Neural progenitor cell (in vitro differentiated cells): Measurements from ENCODE around the gene TRA2B. TPM values are rescaled to one million over a fixed set of nuclear protein-coding genes. Genes with fewer than 3 reads are reported as not detected.
A peak's percentile ranks its signal among the peaks of the same experiment; 100 is the strongest.

Experiments used
- DNase-seq: peaks from one replicate; pipeline ENCODE4 v3.0.0-alpha.2; 2016; ENCODE audit warnings: low spot score
- H2AFZ ChIP-seq: fragments of 200-600 bp; sonication (generic); replicated peaks from 2 replicates; pipeline ENCODE4 v1.6.1; 2016; ENCODE audit warnings: antibody characterized with exemption
- H3F3A ChIP-seq: fragments of 200-600 bp; sonication (generic); 2 replicates; pipeline ENCODE4 v1.6.1; 2016; ENCODE audit warnings: antibody characterized with exemption, low read depth
- H3K27ac ChIP-seq: fragments of 200-600 bp; sonication (generic); 2 replicates; pipeline ENCODE4 v1.5.1; 2016; ENCODE audit warnings: mild to moderate bottlenecking
- H3K27me3 ChIP-seq: fragments of 200-600 bp; sonication (generic); 2 replicates; pipeline ENCODE4 v1.6.1; 2016; ENCODE audit warnings: mild to moderate bottlenecking, moderate library complexity
- H3K36me3 ChIP-seq: fragments of 200-600 bp; sonication (generic); 2 replicates; pipeline ENCODE4 v1.5.1; 2016
- H3K4me1 ChIP-seq: fragments of 200-600 bp; sonication (generic); 2 replicates; pipeline ENCODE4 v1.6.1; 2016; ENCODE audit warnings: mixed run types
- H3K4me2 ChIP-seq: fragments of 200-600 bp; sonication (generic); 2 replicates; pipeline ENCODE4 v1.6.1; 2016
- H3K4me3 ChIP-seq: fragments of 200-600 bp; sonication (generic); 2 replicates; pipeline ENCODE4 v1.5.1; 2016
- H3K79me2 ChIP-seq: fragments of 200-600 bp; sonication (generic); 2 replicates; pipeline ENCODE4 v1.6.1; 2016; ENCODE audit warnings: low read depth
- H3K9ac ChIP-seq: fragments of 200-600 bp; sonication (generic); 2 replicates; pipeline ENCODE4 v1.6.1; 2016
- H3K9me3 ChIP-seq: fragments of 200-600 bp; sonication (generic); 2 replicates; pipeline ENCODE4 v1.5.1; 2016; ENCODE audit warnings: low read depth
- H4K20me1 ChIP-seq: fragments of 200-600 bp; sonication (generic); 2 replicates; pipeline ENCODE4 v1.6.1; 2016; ENCODE audit warnings: low read depth
- H3K27ac Mint-ChIP-seq: 3 replicates; pipeline ENCODE4 v1.8.0; 2021; ENCODE audit warnings: mixed read lengths
- H3K27me3 Mint-ChIP-seq: 2 replicates; pipeline ENCODE4 v1.8.0; 2022; ENCODE audit warnings: low read depth, mild to moderate bottlenecking, inconsistent platforms, moderate library complexity, mixed read lengths; ENCODE audit not compliant: insufficient read depth
- H3K36me3 Mint-ChIP-seq: 3 replicates; pipeline ENCODE4 v1.8.0; 2021; ENCODE audit warnings: mixed read lengths
- H3K4me1 Mint-ChIP-seq: 3 replicates; pipeline ENCODE4 v1.8.0; 2021; ENCODE audit warnings: mixed read lengths
- H3K4me3 Mint-ChIP-seq: 3 replicates; pipeline ENCODE4 v1.8.0; 2021; ENCODE audit warnings: mild to moderate bottlenecking, moderate library complexity, mixed read lengths
- H3K9me3 Mint-ChIP-seq: 3 replicates; pipeline ENCODE4 v1.8.0; 2020; ENCODE audit warnings: mixed read lengths
- CTCF ChIP-seq: fragments of 200-600 bp; sonication (generic); IDR thresholded peaks from 2 replicates; pipeline ENCODE4 v1.5.1; 2017; ENCODE audit warnings: antibody characterized with exemption, mild to moderate bottlenecking
- EZH2 ChIP-seq: fragments of 200-600 bp; sonication (generic); IDR thresholded peaks from 2 replicates; pipeline ENCODE4 v1.6.1; 2017; ENCODE audit warnings: antibody characterized with exemption, mild to moderate bottlenecking, moderate library complexity
- EZH2phosphoT487 ChIP-seq: fragments of 200-600 bp; sonication (generic); IDR thresholded peaks from 2 replicates; pipeline ENCODE4 v1.6.1; 2017; ENCODE audit warnings: antibody characterized with exemption
- total RNA-seq: library from RNA; depleted of rRNA; stranded (reverse); fragments of >200 nt; gene quantifications from 2 replicates; pipeline ENCODE4 v1.2.3, GENCODE V29; 2015; ENCODE audit warnings: low replicate concordance

TRA2B gene
- total RNA-seq, 1 donor from 2014 or later, result 431 TPM

DNA sequence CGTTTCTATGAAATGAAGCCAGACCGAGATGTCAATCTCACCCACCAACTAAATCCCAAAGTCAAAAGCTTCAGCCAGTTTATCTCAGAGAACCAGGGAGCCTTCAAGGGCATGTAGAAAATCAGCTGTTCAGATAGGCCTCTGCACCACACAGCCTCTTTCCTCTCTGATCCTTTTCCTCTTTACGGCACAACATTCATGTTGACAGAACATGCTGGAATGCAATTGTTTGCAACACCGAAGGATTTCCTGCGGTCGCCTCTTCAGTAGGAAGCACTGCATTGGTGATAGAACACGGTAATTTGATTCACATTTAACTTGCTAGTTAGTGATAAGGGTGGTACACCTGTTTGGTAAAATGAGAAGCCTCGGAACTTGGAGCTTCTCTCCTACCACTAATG lies 41.9 kb upstream of the TRA2B start:
- Histone ChIP-seq H3F3A (no peaks in the 10 kb centered on the region), H3K4me1 (peaks cover 5% of the 10 kb centered on the region), H4K20me1 (no peaks in the 10 kb centered on the region), H3K9me3 (no peaks in the 10 kb centered on the region), H3K36me3 (no peaks in the 10 kb centered on the region), H3K9ac (no peak overlapping the region), H3K27me3 (peaks cover 22% of the 10 kb centered on the region), H3K4me2 (no peak overlapping the region), H3K79me2 (no peaks in the 10 kb centered on the region), H3K4me3 (no peak overlapping the region), H3K27ac (no peak overlapping the region), H2AFZ (no peak overlapping the region)
- DNase-seq, result no peak
- TF ChIP-seq EZH2phosphoT487 (no peak), EZH2 (no peak)
- no peak overlapping the region for H3K27ac Mint-ChIP-seq
- H3K4me3 Mint-ChIP-seq, result no peak overlapping the region
- H3K27me3 Mint-ChIP-seq, result peaks cover 7% of the 10 kb centered on the region
- peaks cover 7% of the 10 kb centered on the region for H3K4me1 Mint-ChIP-seq
- no peaks in the 10 kb centered on the region for H3K36me3 Mint-ChIP-seq
- no peaks in the 10 kb centered on the region for H3K9me3 Mint-ChIP-seq

- no peaks in the 10 kb centered on the region for H3K9me3 ChIP-seq
- peaks cover 5% of the 10 kb centered on the region for H3K27me3 Mint-ChIP-seq
- H3K4me1 ChIP-seq, result no peaks in the 10 kb centered on the region
- H2AFZ ChIP-seq, result no peak overlapping the region
- H3K9me3 Mint-ChIP-seq, result no peaks in the 10 kb centered on the region
- H3K4me3 ChIP-seq, result no peak overlapping the region
- H3K27ac Mint-ChIP-seq, result no peak overlapping the region
- H3K36me3 ChIP-seq, result no peaks in the 10 kb centered on the region
- H3F3A ChIP-seq, result no peaks in the 10 kb centered on the region
- no peak overlapping the region for H3K4me3 Mint-ChIP-seq
- H3K36me3 Mint-ChIP-seq, result no peaks in the 10 kb centered on the region
- no peak overlapping the region for H3K9ac ChIP-seq
- DNase-seq, result no peak
- TF ChIP-seq EZH2, result no peak
- TF ChIP-seq EZH2phosphoT487, result no peak
- no peak for TF ChIP-seq CTCF
- no peak overlapping the region for H3K4me2 ChIP-seq
- no peaks in the 10 kb centered on the region for H4K20me1 ChIP-seq
- H3K27ac ChIP-seq, result no peak overlapping the region
- peaks cover 18% of the 10 kb centered on the region for H3K27me3 ChIP-seq
- peaks cover 3% of the 10 kb centered on the region for H3K4me1 Mint-ChIP-seq
- H3K79me2 ChIP-seq, result no peaks in the 10 kb centered on the region
Measured at GRCh38 chr3:185978516-185978915, 40.7 kb upstream of the TRA2B start.

DNA sequence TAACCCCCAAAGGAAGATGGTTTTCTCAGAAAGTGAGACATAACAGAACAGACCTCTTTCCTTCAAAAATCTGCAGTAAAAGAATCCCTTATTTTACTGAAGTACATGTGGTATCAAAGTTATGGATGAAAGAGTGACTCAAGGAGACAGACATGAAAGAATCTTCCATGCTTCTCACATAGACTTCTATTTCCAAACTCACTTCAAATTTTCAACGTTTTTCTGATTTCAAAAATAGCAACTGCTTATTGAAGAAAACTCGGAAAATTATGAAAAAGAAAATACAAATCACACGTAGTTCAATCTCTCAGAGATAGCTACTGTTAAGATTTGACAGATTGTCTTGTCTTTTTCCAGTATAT lies 39.8 kb upstream of the TRA2B start:
- Mint-ChIP-seq H3K4me3 (no peak overlapping the region), H3K4me1 (no peaks in the 10 kb centered on the region), H3K9me3 (no peaks in the 10 kb centered on the region), H3K36me3 (no peaks in the 10 kb centered on the region), H3K27ac (no peak overlapping the region), H3K27me3 (peaks cover 4% of the 10 kb centered on the region)
- no peak overlapping the region for H3K4me3 ChIP-seq
- H3K27me3 ChIP-seq, result peaks cover 10% of the 10 kb centered on the region
- H3K4me1 ChIP-seq, result no peaks in the 10 kb centered on the region
- no peaks in the 10 kb centered on the region for H3F3A ChIP-seq
- no peak overlapping the region for H3K27ac ChIP-seq
- H4K20me1 ChIP-seq, result no peaks in the 10 kb centered on the region
- no peak overlapping the region for H3K9ac ChIP-seq
- no peak overlapping the region for H2AFZ ChIP-seq
- no peak overlapping the region for H3K4me2 ChIP-seq
- TF ChIP-seq CTCF (no peak), EZH2 (no peak), EZH2phosphoT487 (no peak)
- H3K36me3 ChIP-seq, result no peaks in the 10 kb centered on the region
- no peaks in the 10 kb centered on the region for H3K79me2 ChIP-seq
- H3K9me3 ChIP-seq, result no peaks in the 10 kb centered on the region
- no peak for DNase-seq

DNA sequence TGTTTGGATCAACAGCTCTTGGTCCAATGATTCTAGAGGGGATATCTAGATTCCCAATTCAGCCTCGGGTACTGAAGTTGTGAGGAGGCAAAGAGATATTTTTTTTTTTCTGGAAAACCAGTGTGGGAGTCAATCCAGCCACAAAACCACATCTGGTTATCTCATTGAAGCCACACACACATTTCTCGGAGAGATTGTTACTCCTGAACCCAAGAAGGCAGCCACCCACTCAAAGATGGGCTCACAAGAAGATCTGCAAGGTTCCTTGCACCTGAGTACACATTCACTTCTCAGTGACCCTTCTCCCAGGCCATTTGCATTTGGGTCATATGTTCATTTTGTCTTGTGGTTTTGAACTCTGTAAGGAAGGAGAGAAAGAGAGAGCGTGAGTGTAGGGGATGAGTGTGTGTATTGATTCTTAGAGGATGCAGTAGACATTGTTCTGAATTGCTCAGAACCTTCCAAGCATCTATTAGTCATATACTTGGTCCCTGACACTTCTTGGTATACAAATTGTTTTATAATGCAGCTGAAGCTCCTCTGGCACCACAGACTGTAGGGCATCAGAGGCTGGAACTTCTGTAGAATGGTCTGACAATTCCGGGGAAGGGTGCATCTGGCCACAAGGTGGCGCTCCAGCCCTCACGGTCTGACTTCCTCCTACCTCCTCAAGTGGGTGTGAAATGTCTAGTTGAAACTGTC lies 39.3 kb upstream of the TRA2B start:
- no peak overlapping the region for H3K9ac ChIP-seq
- H3K27me3 ChIP-seq, result peaks cover 5% of the 10 kb centered on the region
- Mint-ChIP-seq H3K4me3 (no peak overlapping the region), H3K27ac (no peak overlapping the region), H3K9me3 (no peaks in the 10 kb centered on the region), H3K27me3 (peaks cover 4% of the 10 kb centered on the region), H3K36me3 (no peaks in the 10 kb centered on the region), H3K4me1 (no peaks in the 10 kb centered on the region)
- H3K9me3 ChIP-seq, result no peaks in the 10 kb centered on the region
- no peak for TF ChIP-seq EZH2phosphoT487
- TF ChIP-seq CTCF, result peak; percentile 96
- H3F3A ChIP-seq, result no peaks in the 10 kb centered on the region
- H3K4me3 ChIP-seq, result no peak overlapping the region
- DNase-seq, result peak; percentile 85
- H4K20me1 ChIP-seq, result no peaks in the 10 kb centered on the region
- H3K4me2 ChIP-seq, result no peak overlapping the region
- no peaks in the 10 kb centered on the region for H3K79me2 ChIP-seq
- H3K4me1 ChIP-seq, result no peaks in the 10 kb centered on the region
- no peak overlapping the region for H2AFZ ChIP-seq
- no peaks in the 10 kb centered on the region for H3K36me3 ChIP-seq
- no peak overlapping the region for H3K27ac ChIP-seq
